Measurements from ENCODE around the gene NUBP2. TPM values are rescaled to one million over a fixed set of nuclear protein-coding genes. Genes with fewer than 3 reads are reported as not detected.

NUBP2 gene
- total RNA-seq, 1 donor from 2014 or later, result 58.2 TPM

- no peak for DNase-seq (ENCODE audit: low read depth)
Measured at GRCh38 chr16:1758923-1759322, 23.8 kb upstream of the NUBP2 start.

GRCh38 chr16:1759511-1759910, 23.2 kb upstream of the NUBP2 start:
- no peak for DNase-seq (ENCODE audit: low read depth)

GRCh38 chr16:1760911-1761310, 21.8 kb upstream of the NUBP2 start:
- DNase-seq (ENCODE audit: low read depth), result no peak

GRCh38 chr16:1761751-1762150, 21.0 kb upstream of the NUBP2 start:
- no peak for DNase-seq (ENCODE audit: low read depth)

GRCh38 chr16:1762196-1762878, 20.4 kb upstream of the NUBP2 start:
- no peak for DNase-seq (ENCODE audit: low read depth)

- DNase-seq (ENCODE audit: low read depth), result no peak
Measured at GRCh38 chr16:1762879-1763520, 19.8 kb upstream of the NUBP2 start.

- DNase-seq (ENCODE audit: low read depth), result no peak
Measured at GRCh38 chr16:1763521-1764511, 18.9 kb upstream of the NUBP2 start.

- no peak for DNase-seq (ENCODE audit: low read depth)
Measured at GRCh38 chr16:1764971-1765370, 17.8 kb upstream of the NUBP2 start.

GRCh38 chr16:1765826-1766225, 16.9 kb upstream of the NUBP2 start:
- DNase-seq (ENCODE audit: low read depth), result no peak

GRCh38 chr16:1766231-1766630, 16.5 kb upstream of the NUBP2 start:
- no peak for DNase-seq (ENCODE audit: low read depth)

GRCh38 chr16:1766701-1767100, 16.1 kb upstream of the NUBP2 start:
- DNase-seq (ENCODE audit: low read depth), result no peak

GRCh38 chr16:1767116-1767994, 15.4 kb upstream of the NUBP2 start:
- DNase-seq (ENCODE audit: low read depth), result no peak

GRCh38 chr16:1768061-1768766, 14.5 kb upstream of the NUBP2 start:
- DNase-seq (ENCODE audit: low read depth), result no peak

GRCh38 chr16:1768767-1769401, 13.9 kb upstream of the NUBP2 start:
- DNase-seq (ENCODE audit: low read depth), result no peak

GRCh38 chr16:1769402-1770300, 13.1 kb upstream of the NUBP2 start:
- no peak for DNase-seq (ENCODE audit: low read depth)

- DNase-seq (ENCODE audit: low read depth), result peak; percentile 23
Measured at GRCh38 chr16:1770328-1771187, 12.2 kb upstream of the NUBP2 start.

- DNase-seq (ENCODE audit: low read depth), result no peak
Measured at GRCh38 chr16:1771188-1771863, 11.4 kb upstream of the NUBP2 start, which contains the start of gene NME3. Gene NME3 (minus strand): TSS chr16:1771543. CDS start chr16:1771534, 9 bp downstream.

Data from renal cortical epithelial cell (primary cell).